EH (cell line): ENCODE data around the gene GATA6.

Experiments used
- DNase-seq: peaks from one replicate; pipeline ENCODE4 v3.0.0-alpha.2; 2015; ENCODE audit warnings: low read depth

The GATA6 gene

DNA sequence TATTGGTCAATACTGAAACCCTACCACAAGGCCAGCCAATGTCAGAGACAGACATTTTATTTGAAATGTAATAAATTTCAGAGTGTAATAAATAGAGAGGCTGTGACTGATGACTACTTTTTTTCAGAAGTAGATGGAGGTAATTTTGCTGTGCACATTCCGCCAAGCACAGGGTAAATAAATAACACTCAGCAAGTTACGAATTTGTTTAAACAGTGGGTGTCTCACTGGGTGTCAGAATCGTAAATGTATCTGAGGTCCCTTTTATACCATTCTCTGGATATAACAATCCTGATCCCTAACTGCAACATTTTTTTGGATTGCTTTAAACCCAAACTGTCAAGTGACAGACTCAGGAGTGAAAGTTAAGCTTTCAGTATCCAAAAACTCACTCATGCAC, 74.1 kb downstream of the GATA6 start:
- DNase-seq = no peak

DNA sequence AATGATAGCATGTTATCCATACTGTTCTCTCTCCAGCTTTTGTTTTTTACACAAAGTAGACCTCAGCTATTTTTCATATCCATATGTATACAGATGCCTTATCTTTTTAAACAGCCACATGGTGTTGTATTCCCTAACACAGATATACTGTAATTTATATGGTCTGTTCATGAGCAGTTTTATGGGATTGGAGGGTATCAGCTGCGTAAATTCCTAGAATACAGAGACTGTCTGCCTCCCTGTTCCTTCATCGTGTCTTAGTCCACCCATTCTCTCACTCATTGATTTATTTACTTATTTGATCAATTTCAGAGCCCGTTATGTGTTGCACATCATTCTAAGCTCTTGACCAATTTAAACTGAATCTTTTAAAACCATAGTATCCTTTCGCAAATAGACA, 80.6 kb downstream of the GATA6 start:
- no peak for DNase-seq

DNA sequence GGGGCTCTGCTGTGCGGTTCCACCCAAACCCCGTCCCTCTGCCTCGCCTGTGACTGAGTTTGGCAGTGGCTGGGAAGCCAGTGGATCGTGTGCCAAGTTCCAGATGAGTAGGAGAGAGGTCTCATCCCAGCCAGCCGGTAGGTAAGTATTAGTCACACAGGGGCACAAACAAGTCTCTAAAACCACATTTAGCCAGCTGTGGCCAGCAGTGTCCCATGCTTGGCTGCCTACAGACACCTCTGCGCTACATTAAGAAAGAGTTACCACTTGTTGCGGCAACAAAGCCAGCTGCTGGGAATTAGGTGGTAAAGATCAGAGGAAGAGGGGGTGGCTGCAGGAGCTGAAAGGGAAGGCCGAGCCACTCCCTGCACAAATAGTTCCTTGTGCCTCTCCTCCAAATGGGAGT, 81.2 kb downstream of the GATA6 start:
- no peak for DNase-seq
